GM12873 (cell line): ENCODE data around the gene ALDOC.

Experiments used
- TF ChIP-seq, protein P1 (sequence below): IDR thresholded peaks from 2 replicates; pipeline ENCODE4 v1.5.1; 2012; ENCODE audit warnings: low read depth, mild to moderate bottlenecking, moderate library complexity, low read length, control low read depth; ENCODE audit not compliant: insufficient read depth; ENCODE audit errors: missing control alignments

The ALDOC gene

GRCh38 chr17:28527181-28527681 lies 49.5 kb downstream of the ALDOC start:
- TF ChIP-seq, protein P1, sequence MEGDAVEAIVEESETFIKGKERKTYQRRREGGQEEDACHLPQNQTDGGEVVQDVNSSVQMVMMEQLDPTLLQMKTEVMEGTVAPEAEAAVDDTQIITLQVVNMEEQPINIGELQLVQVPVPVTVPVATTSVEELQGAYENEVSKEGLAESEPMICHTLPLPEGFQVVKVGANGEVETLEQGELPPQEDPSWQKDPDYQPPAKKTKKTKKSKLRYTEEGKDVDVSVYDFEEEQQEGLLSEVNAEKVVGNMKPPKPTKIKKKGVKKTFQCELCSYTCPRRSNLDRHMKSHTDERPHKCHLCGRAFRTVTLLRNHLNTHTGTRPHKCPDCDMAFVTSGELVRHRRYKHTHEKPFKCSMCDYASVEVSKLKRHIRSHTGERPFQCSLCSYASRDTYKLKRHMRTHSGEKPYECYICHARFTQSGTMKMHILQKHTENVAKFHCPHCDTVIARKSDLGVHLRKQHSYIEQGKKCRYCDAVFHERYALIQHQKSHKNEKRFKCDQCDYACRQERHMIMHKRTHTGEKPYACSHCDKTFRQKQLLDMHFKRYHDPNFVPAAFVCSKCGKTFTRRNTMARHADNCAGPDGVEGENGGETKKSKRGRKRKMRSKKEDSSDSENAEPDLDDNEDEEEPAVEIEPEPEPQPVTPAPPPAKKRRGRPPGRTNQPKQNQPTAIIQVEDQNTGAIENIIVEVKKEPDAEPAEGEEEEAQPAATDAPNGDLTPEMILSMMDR: no peak

- TF ChIP-seq, protein P1: no peak
These were observed 50.3 kb downstream of the ALDOC start for GRCh38 chr17:28526381-28526780.

- TF ChIP-seq, protein P1: no peak
These were observed 51.9 kb downstream of the ALDOC start for GRCh38 chr17:28524476-28525424.

DNA sequence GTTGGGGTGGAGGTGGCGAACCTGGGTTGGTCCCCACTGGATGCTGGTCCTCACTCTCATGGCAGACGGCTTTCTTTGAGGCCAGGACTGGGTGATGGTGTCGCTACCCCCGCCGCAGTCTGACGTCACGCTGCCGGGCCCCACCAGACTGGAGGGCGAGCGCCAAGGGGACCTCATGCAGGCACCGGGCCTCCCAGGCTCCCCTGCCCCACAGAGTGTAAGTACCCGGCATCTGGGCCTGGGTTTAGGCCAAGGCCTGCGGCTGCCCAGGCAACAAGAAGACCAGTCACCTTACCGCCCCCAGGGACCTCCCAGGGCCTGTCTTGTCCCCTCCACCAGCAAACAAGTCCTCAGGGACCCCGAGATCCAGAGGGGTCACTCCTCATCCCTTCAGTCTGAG lies 52.8 kb downstream of the ALDOC start:
- TF ChIP-seq, protein P1: no peak

DNA sequence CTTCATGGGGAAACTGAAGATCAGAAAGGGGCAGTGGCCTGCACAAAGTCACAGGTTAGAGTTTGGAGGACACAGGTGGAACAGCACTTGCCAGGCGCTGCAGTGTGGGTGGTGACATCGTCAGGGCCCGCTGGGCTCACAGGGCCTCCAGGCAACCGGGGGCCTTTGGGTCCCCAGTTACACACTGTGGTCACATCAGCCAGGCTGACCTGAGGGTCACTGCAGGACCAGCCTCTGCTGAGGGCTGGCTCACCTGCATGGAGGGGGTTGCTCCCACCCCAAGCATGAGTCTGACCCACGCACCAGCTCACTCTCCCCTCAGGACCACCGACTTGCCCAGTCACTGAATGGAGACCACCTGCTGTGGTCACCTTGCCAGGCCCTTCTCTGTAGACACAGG lies 53.5 kb downstream of the ALDOC start:
- TF ChIP-seq, protein P1: no peak
